SK-N-SH treated with all-trans-retinoic acid at 6 μM for 48 hours (cell line): ENCODE results near the gene LTBP1.

Source experiments
- ATAC-seq: fragments of 200-7000 bp; cut with Tn5 transposase; 3 replicates; pipeline ENCODE4 v1.9.1; 2020; ENCODE audit warnings: mild to moderate bottlenecking, moderate library complexity
- ARNTL ChIP-seq: fragments of 450-650 bp; formaldehyde crosslinking; IDR thresholded peaks from 2 replicates; pipeline ENCODE4 v1.5.0; 2020; ENCODE audit warnings: low read depth, mild to moderate bottlenecking, moderate library complexity, borderline replicate concordance
- CSDC2 ChIP-seq: fragments of 250-450 bp; sonication (Bioruptor Pico); IDR thresholded peaks from 2 replicates; pipeline ENCODE4 v1.5.0; 2020; ENCODE audit warnings: mild to moderate bottlenecking, moderate library complexity
- ESRRG ChIP-seq: fragments of 250-450 bp; sonication (Bioruptor Pico); IDR thresholded peaks from 2 replicates; pipeline ENCODE4 v1.6.1; 2021; ENCODE audit warnings: mild to moderate bottlenecking
- GLIS3 ChIP-seq: fragments of 250-450 bp; sonication (Bioruptor Pico); IDR thresholded peaks from 2 replicates; pipeline ENCODE4 v1.5.0; 2020; ENCODE audit warnings: mild to moderate bottlenecking, moderate library complexity
- ISL1 ChIP-seq: fragments of 250-450 bp; sonication (Bioruptor Pico); IDR thresholded peaks from 2 replicates; pipeline ENCODE4 v2.1.2; 2022; ENCODE audit warnings: mild to moderate bottlenecking, moderate library complexity
- OSR1 ChIP-seq: fragments of 250-450 bp; sonication (Bioruptor Pico); IDR thresholded peaks from 2 replicates; pipeline ENCODE4 v1.8.0; 2022; ENCODE audit warnings: moderate library complexity, mild to moderate bottlenecking, inconsistent platforms
- PPARA ChIP-seq: fragments of 250-450 bp; sonication (Bioruptor Pico); IDR thresholded peaks from 2 replicates; pipeline ENCODE4 v1.5.0; 2020; ENCODE audit warnings: mild to moderate bottlenecking, borderline replicate concordance
- RARB ChIP-seq: fragments of 250-450 bp; sonication (Bioruptor Pico); IDR thresholded peaks from 2 replicates; pipeline ENCODE4 v1.8.0; 2021; ENCODE audit warnings: mild to moderate bottlenecking, moderate library complexity
- TCF4 ChIP-seq: fragments of 250-450 bp; sonication (Bioruptor Pico); IDR thresholded peaks from 2 replicates; pipeline ENCODE4 v1.8.0; 2021; ENCODE audit warnings: mild to moderate bottlenecking, moderate library complexity, borderline replicate concordance
- ZC3H10 ChIP-seq: fragments of 250-450 bp; sonication (Bioruptor Pico); IDR thresholded peaks from 2 replicates; pipeline ENCODE4 v1.5.1; 2021; ENCODE audit warnings: mild to moderate bottlenecking, moderate library complexity
- ZFP3 ChIP-seq: fragments of 250-450 bp; sonication (Bioruptor Pico); IDR thresholded peaks from 2 replicates; pipeline ENCODE4 v1.5.0; 2020; ENCODE audit warnings: mild to moderate bottlenecking, moderate library complexity
- ZNF70 ChIP-seq: fragments of 450-650 bp; formaldehyde crosslinking; IDR thresholded peaks from 2 replicates; pipeline ENCODE4 v1.5.0; 2020; ENCODE audit warnings: mild to moderate bottlenecking, moderate library complexity
- ZNF8 ChIP-seq: fragments of 450-650 bp; formaldehyde crosslinking; IDR thresholded peaks from 2 replicates; pipeline ENCODE4 v1.5.0; 2020; ENCODE audit warnings: mild to moderate bottlenecking, moderate library complexity
- TF ChIP-seq, protein P1 (sequence below): fragments of 250-450 bp; sonication (Bioruptor Pico); IDR thresholded peaks from 2 replicates; pipeline ENCODE4 v1.5.1; 2021; ENCODE audit warnings: mild to moderate bottlenecking, moderate library complexity
- TF ChIP-seq, protein P2 (sequence below): fragments of 250-450 bp; sonication (Bioruptor Pico); IDR thresholded peaks from 2 replicates; pipeline ENCODE4 v1.8.0; 2020; ENCODE audit warnings: mild to moderate bottlenecking, moderate library complexity, borderline replicate concordance
- TF ChIP-seq, protein P3 (sequence below): fragments of 250-450 bp; sonication (Bioruptor Pico); IDR thresholded peaks from 2 replicates; pipeline ENCODE4 v1.5.1; 2020; ENCODE audit warnings: low read depth, mild to moderate bottlenecking, moderate library complexity
- TF ChIP-seq, protein P4 (sequence below): fragments of 250-450 bp; sonication (Bioruptor Pico); IDR thresholded peaks from 2 replicates; pipeline ENCODE4 v1.8.0; 2021; ENCODE audit warnings: low read depth, mild to moderate bottlenecking, moderate library complexity, borderline replicate concordance

LTBP1 gene

DNA sequence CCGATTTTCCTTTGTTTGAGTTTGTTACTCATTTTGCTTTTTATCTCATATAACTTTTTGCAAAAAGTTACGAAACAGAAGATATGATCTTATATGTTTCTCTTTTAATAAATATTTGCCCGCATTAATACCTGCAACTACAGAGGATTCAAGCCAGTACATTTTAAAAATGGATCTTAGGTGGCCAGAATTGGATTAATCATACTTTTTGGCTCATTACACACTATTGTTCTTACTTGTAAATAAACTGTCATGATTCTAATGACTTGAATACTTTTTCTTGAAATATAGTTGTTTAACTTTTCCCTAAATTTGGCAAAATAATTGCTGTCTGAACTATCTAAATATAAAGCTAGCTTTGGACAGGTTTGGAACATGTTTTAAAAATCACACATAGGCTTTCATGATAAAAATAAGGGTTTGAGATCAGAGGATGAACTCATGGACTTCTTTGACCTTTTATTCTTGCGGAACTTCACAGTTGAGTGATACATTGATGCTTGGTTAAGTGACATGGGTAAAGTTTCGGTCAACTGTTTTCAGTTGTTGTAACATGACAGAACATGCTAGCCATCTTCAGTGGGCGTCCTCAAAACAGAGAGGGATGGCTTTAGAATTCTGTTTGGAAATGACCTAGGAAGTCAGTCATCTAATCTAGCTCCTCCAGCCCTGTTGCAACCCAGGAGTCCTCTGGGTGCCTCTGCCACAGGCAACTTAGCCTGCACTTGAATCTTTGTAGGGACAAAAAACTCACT, 44.5 kb downstream of the LTBP1 start:
- ATAC-seq = no peak
- TF ChIP-seq ZFP3 (CRISPR knock-in tag) (no peak), GLIS3 (no peak), ZNF70 (CRISPR knock-in tag) (no peak), ESRRG (CRISPR knock-in tag) (no peak), ARNTL (CRISPR knock-in tag) (no peak), ISL1 (no peak), PPARA (CRISPR knock-in tag) (no peak), ZC3H10 (no peak), TCF4 (no peak)
- TF ChIP-seq, protein P1, sequence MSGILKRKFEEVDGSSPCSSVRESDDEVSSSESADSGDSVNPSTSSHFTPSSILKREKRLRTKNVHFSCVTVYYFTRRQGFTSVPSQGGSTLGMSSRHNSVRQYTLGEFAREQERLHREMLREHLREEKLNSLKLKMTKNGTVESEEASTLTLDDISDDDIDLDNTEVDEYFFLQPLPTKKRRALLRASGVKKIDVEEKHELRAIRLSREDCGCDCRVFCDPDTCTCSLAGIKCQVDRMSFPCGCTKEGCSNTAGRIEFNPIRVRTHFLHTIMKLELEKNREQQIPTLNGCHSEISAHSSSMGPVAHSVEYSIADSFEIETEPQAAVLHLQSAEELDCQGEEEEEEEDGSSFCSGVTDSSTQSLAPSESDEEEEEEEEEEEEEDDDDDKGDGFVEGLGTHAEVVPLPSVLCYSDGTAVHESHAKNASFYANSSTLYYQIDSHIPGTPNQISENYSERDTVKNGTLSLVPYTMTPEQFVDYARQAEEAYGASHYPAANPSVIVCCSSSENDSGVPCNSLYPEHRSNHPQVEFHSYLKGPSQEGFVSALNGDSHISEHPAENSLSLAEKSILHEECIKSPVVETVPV (CRISPR knock-in tag) = no peak
- TF ChIP-seq, protein P2, sequence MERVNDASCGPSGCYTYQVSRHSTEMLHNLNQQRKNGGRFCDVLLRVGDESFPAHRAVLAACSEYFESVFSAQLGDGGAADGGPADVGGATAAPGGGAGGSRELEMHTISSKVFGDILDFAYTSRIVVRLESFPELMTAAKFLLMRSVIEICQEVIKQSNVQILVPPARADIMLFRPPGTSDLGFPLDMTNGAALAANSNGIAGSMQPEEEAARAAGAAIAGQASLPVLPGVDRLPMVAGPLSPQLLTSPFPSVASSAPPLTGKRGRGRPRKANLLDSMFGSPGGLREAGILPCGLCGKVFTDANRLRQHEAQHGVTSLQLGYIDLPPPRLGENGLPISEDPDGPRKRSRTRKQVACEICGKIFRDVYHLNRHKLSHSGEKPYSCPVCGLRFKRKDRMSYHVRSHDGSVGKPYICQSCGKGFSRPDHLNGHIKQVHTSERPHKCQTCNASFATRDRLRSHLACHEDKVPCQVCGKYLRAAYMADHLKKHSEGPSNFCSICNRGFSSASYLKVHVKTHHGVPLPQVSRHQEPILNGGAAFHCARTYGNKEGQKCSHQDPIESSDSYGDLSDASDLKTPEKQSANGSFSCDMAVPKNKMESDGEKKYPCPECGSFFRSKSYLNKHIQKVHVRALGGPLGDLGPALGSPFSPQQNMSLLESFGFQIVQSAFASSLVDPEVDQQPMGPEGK = no peak
- TF ChIP-seq, protein P3, sequence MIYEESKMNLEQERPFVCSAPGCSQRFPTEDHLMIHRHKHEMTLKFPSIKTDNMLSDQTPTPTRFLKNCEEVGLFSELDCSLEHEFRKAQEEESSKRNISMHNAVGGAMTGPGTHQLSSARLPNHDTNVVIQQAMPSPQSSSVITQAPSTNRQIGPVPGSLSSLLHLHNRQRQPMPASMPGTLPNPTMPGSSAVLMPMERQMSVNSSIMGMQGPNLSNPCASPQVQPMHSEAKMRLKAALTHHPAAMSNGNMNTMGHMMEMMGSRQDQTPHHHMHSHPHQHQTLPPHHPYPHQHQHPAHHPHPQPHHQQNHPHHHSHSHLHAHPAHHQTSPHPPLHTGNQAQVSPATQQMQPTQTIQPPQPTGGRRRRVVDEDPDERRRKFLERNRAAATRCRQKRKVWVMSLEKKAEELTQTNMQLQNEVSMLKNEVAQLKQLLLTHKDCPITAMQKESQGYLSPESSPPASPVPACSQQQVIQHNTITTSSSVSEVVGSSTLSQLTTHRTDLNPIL (CRISPR knock-in tag) = no peak

DNA sequence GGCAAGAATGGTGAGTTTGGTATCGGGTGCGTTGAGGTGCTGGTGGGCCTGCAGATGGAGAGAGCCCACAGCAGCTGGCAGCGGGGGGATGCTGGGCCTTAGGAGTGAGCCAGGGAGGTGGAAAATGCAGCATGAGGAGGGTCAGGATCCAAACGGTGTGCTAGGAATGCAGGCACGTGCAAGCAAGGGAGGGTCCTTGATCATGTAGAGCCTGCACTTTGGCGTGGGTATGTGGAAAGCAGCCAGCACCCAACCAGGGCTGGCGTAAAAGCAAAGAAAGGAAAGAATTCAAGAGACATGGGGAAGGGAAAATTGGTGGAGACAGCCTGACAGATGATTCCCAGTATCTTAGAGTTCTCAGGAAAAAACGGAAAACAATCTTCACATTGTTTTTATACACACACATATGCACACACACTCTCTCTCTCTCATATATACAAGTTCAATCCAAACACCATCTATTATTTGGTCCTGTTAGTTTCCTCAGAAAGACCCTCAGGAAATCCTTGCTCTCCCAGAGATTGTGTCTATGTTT, 46.3 kb downstream of the LTBP1 start:
- ATAC-seq = peak; percentile 71
- no peak for TF ChIP-seq RARB (CRISPR knock-in tag)
- no peak for TF ChIP-seq ZNF8 (CRISPR knock-in tag)
- no peak for TF ChIP-seq ZNF70 (CRISPR knock-in tag)

DNA sequence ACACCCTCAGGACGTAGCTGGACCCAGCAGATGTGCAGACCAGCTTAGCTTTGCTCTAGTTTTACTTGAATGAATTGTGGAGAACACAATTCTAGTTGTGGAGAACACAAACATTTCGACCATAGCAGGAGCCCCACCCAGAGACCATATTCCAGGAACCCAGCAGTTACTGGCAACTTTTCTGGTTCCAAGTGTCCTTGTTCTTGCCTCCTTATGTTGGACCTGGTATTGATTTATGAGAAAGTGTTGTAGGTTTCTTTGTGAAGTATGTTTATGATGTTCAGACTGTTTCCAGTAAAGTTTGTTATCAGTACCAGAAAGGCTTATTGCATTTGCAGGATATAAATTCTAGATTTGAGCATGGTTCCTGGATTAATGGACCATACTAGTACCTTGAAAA, 51.0 kb downstream of the LTBP1 start:
- TF ChIP-seq ISL1 (0 out of 2 replicates have a peak, but pooled peaks have one; percentile 32), ESRRG (CRISPR knock-in tag) (no peak)
- TF ChIP-seq, protein P3 (CRISPR knock-in tag) = no peak
- ATAC-seq = no peak

DNA sequence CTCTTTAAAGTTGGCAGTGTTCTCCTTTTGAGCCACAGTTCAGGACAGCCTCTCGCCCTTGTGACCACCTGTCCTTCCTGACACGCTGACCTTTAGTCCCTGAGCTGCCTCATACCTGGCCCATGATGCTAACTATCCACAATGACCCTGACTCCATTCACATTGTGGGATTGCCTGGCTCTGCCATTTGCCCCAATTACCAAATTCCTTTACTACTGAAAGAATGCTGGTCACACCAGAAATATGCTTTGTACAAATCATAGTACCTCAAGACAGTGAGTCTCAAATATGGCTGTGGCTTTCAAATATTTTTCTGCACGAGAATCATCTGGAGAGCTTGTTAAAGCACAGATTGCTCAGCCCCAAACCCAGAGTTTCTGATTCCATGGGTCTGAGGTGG, 54.2 kb downstream of the LTBP1 start:
- peak; percentile 39; the same call in 1 of the 2 replicates for TF ChIP-seq ISL1
- TF ChIP-seq, protein P4, sequence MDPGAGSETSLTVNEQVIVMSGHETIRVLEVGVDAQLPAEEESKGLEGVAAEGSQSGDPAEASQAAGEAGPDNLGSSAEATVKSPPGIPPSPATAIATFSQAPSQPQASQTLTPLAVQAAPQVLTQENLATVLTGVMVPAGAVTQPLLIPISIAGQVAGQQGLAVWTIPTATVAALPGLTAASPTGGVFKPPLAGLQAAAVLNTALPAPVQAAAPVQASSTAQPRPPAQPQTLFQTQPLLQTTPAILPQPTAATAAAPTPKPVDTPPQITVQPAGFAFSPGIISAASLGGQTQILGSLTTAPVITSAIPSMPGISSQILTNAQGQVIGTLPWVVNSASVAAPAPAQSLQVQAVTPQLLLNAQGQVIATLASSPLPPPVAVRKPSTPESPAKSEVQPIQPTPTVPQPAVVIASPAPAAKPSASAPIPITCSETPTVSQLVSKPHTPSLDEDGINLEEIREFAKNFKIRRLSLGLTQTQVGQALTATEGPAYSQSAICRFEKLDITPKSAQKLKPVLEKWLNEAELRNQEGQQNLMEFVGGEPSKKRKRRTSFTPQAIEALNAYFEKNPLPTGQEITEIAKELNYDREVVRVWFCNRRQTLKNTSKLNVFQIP (CRISPR knock-in tag) = no peak
- 0 out of 2 replicates have a peak, but pooled peaks have one; percentile 27 for TF ChIP-seq CSDC2 (CRISPR knock-in tag)
- no peak for TF ChIP-seq OSR1 (CRISPR knock-in tag)
- TF ChIP-seq, protein P3 (CRISPR knock-in tag) = no peak
- ATAC-seq = peak; percentile 74
